ENCODE data around the gene MAFG. TPM values are rescaled to one million over a fixed set of nuclear protein-coding genes. Genes with fewer than 3 reads are reported as not detected.

MAFG gene
- total RNA-seq, 1 donor from 2014 or later: 35.8 TPM

DNA sequence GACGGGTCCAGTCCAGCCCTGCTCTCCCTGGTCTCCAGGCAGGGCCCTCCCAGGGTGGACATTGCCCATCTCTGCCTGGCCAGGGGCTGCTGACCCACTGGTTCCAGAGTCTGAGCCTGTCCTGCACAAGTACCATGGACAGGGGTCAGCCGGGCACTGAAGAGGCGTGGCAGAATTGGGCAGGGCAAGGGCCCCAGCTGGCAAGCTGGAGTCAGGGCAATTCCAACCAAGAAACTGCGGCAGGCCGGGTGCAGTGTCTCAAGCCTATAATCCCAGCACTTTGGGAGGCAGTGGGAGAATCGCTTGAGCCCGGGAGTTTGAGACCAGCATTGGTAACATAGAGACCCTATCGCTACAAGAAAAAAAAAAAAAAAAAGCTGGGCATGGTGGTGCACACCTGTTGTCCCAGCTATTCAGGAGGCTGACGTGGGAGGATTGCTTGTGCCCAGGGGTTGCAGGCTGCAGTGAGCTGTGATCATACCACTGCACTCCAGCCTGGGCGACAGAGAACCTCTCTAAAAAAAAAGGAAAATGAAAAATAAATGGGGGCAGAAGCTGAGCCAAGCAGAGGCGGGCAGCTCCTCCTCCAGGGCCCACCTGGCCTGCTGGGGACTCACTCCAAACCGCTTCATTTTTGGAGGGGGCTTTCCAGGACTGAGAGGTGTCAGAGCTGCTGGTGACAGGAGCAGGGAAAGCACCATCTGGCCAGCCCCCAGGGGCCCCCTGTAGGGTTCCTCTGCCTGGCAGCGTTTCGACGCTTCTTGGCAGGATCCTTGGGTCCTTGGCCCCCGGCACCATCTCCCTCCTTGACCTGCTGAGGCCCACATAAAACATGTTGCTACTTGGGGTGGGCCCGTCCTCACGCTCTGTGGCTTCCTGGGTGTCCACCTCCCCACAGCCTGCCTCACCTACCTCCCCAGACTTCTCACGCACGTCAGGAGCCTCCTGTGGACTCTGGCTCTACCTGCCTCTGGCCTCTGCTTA is 2.9 kb upstream of the MAFG start:
- H3K4me3 ChIP-seq (ENCODE audit: insufficient read depth, low read depth, low read length): no peak overlapping the region
- Mint-ChIP-seq H3K27me3 (ENCODE audit: low read depth, unreplicated experiment) (no peaks in the 10 kb centered on the region), H3K9me3 (ENCODE audit: unreplicated experiment) (no peaks in the 10 kb centered on the region), H3K27ac (ENCODE audit: unreplicated experiment) (no peak overlapping the region), H3K4me1 (ENCODE audit: low read depth, unreplicated experiment) (peaks cover 9% of the 10 kb centered on the region), H3K4me3 (ENCODE audit: unreplicated experiment) (peak overlapping the region; percentile 45), H3K36me3 (ENCODE audit: low read depth, unreplicated experiment) (peaks cover 6% of the 10 kb centered on the region)
- no peak for TF ChIP-seq EZH2 (IDR thresholded peaks at IDR 0.05; ENCODE audit: insufficient read depth, low read length)
- TF ChIP-seq, protein P1, sequence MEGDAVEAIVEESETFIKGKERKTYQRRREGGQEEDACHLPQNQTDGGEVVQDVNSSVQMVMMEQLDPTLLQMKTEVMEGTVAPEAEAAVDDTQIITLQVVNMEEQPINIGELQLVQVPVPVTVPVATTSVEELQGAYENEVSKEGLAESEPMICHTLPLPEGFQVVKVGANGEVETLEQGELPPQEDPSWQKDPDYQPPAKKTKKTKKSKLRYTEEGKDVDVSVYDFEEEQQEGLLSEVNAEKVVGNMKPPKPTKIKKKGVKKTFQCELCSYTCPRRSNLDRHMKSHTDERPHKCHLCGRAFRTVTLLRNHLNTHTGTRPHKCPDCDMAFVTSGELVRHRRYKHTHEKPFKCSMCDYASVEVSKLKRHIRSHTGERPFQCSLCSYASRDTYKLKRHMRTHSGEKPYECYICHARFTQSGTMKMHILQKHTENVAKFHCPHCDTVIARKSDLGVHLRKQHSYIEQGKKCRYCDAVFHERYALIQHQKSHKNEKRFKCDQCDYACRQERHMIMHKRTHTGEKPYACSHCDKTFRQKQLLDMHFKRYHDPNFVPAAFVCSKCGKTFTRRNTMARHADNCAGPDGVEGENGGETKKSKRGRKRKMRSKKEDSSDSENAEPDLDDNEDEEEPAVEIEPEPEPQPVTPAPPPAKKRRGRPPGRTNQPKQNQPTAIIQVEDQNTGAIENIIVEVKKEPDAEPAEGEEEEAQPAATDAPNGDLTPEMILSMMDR (IDR thresholded peaks at IDR 0.05; ENCODE audit: insufficient read depth, low read depth, low read length): no peak
- H3K9me3 ChIP-seq (ENCODE audit: insufficient read depth, low read depth, low read length): no peaks in the 10 kb centered on the region
- DNase-seq (ENCODE audit: low read depth) (no peak), FAIRE-seq (no peak)
- H3K27ac ChIP-seq (ENCODE audit: low read depth, low read length): no peak overlapping the region
- H3K27me3 ChIP-seq (ENCODE audit: insufficient read depth, low read length): no peaks in the 10 kb centered on the region
- H3K4me2 ChIP-seq (ENCODE audit: low read length): no peak overlapping the region
- H4K20me1 ChIP-seq (ENCODE audit: insufficient read depth, low read length): peaks cover 44% of the 10 kb centered on the region
- no peak overlapping the region for H3K9ac ChIP-seq (ENCODE audit: low read length)
- no peaks in the 10 kb centered on the region for H3K36me3 ChIP-seq (ENCODE audit: insufficient read depth, low read length)
- H2AFZ ChIP-seq (ENCODE audit: low read depth, low read length): no peak overlapping the region
- peaks cover 24% of the 10 kb centered on the region for H3K79me2 ChIP-seq (ENCODE audit: insufficient read depth, low read length)
- peaks cover 16% of the 10 kb centered on the region for H3K4me1 ChIP-seq (ENCODE audit: insufficient read depth, low read length)

- peak overlapping the region; percentile 58 for H3K4me3 Mint-ChIP-seq (ENCODE audit: unreplicated experiment)
- Histone ChIP-seq H3K27me3 (ENCODE audit: insufficient read depth, low read length) (no peaks in the 10 kb centered on the region), H3K4me2 (ENCODE audit: low read length) (peak overlapping the region; percentile 83), H3K27ac (ENCODE audit: low read depth, low read length) (no peak overlapping the region), H3K79me2 (ENCODE audit: insufficient read depth, low read length) (peaks cover 26% of the 10 kb centered on the region), H3K4me1 (ENCODE audit: insufficient read depth, low read length) (peaks cover 17% of the 10 kb centered on the region), H4K20me1 (ENCODE audit: insufficient read depth, low read length) (peaks cover 48% of the 10 kb centered on the region), H3K4me3 (ENCODE audit: insufficient read depth, low read depth, low read length) (no peak overlapping the region), H3K9me3 (ENCODE audit: insufficient read depth, low read depth, low read length) (no peaks in the 10 kb centered on the region), H3K36me3 (ENCODE audit: insufficient read depth, low read length) (no peaks in the 10 kb centered on the region), H3K9ac (ENCODE audit: low read length) (peak overlapping the region; percentile 88), H2AFZ (ENCODE audit: low read depth, low read length) (no peak overlapping the region)
- no peak for FAIRE-seq
- peaks cover 12% of the 10 kb centered on the region for H3K4me1 Mint-ChIP-seq (ENCODE audit: low read depth, unreplicated experiment)
- no peaks in the 10 kb centered on the region for H3K27me3 Mint-ChIP-seq (ENCODE audit: low read depth, unreplicated experiment)
- H3K36me3 Mint-ChIP-seq (ENCODE audit: low read depth, unreplicated experiment): peaks cover 6% of the 10 kb centered on the region
- no peak overlapping the region for H3K27ac Mint-ChIP-seq (ENCODE audit: unreplicated experiment)
- no peaks in the 10 kb centered on the region for H3K9me3 Mint-ChIP-seq (ENCODE audit: unreplicated experiment)
- DNase-seq (ENCODE audit: low read depth): no peak
- no peak for TF ChIP-seq EZH2 (IDR thresholded peaks at IDR 0.05; ENCODE audit: insufficient read depth, low read length)
- TF ChIP-seq, protein P1 (IDR thresholded peaks at IDR 0.05; ENCODE audit: insufficient read depth, low read depth, low read length): no peak
Observed at GRCh38 chr17:81929253-81930141, 2.0 kb upstream of the MAFG start.

Measured in astrocyte (in vitro differentiated cells and primary cell).